Measurements from ENCODE around the gene RBM6. TPM values are rescaled to one million over a fixed set of nuclear protein-coding genes. Genes with fewer than 3 reads are reported as not detected.

The RBM6 gene
- total and polyA plus RNA-seq, 9 of the 15 experiments (the other 6 are each of a cell fraction or from before 2014, with no cell fraction given): 19.9 to 82.2 (median 57.8) TPM

DNA sequence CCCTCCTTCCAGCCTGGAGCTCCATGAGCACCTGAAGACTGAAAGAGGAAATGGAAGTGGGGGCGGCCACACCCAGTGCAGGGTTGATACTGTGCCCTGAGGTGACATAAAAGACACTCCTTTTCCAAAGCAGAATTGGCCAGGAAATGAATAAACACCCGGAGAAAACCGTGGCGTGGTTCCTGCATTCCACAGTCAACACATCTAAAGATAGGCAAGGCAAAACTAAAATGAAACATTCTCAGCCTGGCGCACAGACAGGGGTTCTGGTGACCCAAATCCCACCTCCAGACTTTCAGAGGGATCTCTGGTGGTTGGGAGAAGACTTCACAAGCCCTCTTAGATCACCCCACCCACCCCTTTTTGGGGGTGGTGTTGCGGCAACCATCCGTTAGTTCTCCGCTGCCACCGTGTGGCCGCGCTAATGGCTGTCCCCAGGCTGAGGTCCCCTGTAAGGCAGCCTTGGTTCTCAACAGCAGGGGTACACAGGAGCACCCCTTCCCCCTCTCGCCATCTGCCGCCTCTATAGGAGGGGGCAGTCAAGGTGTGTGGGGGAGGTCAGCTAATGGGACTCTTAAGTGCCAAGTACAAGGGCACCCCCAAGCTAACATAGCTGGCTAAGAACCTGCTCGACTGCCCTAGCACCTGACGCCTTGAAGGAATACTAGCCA is 33.7 kb upstream of the RBM6 start (continued):
- TF ChIP-seq ZNF512 (tag; IDR thresholded peaks at IDR 0.05): no peak
- no peak for TF ChIP-seq ELF4 (CRISPR knock-in tag; IDR thresholded peaks at IDR 0.05)
- TF ChIP-seq PREB (CRISPR knock-in tag; IDR thresholded peaks at IDR 0.05): no peak
- TF ChIP-seq ZNF740 (CRISPR knock-in tag; IDR thresholded peaks at IDR 0.05): no peak
- TF ChIP-seq ZNF740 (tag; IDR thresholded peaks at IDR 0.05): 0 out of 4 replicates have a peak, but pooled peaks of 1 of the 2 experiments have one; percentile 33
- 0 out of 2 replicates have a peak, but pooled peaks have one; percentile 25 for TF ChIP-seq GABPB1 (CRISPR knock-in tag; IDR thresholded peaks at IDR 0.05)
- TF ChIP-seq, protein P1, sequence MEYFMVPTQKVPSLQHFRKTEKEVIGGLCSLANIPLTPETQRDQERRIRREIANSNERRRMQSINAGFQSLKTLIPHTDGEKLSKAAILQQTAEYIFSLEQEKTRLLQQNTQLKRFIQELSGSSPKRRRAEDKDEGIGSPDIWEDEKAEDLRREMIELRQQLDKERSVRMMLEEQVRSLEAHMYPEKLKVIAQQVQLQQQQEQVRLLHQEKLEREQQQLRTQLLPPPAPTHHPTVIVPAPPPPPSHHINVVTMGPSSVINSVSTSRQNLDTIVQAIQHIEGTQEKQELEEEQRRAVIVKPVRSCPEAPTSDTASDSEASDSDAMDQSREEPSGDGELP (CRISPR knock-in tag; IDR thresholded peaks at IDR 0.05; ENCODE audit: borderline replicate concordance): peak; percentile 45; the same call in 1 of the 2 replicates
- TF ChIP-seq, protein P2, sequence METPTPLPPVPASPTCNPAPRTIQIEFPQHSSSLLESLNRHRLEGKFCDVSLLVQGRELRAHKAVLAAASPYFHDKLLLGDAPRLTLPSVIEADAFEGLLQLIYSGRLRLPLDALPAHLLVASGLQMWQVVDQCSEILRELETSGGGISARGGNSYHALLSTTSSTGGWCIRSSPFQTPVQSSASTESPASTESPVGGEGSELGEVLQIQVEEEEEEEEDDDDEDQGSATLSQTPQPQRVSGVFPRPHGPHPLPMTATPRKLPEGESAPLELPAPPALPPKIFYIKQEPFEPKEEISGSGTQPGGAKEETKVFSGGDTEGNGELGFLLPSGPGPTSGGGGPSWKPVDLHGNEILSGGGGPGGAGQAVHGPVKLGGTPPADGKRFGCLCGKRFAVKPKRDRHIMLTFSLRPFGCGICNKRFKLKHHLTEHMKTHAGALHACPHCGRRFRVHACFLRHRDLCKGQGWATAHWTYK (CRISPR knock-in tag; IDR thresholded peaks at IDR 0.05): no peak
- no peak for TF ChIP-seq RBM39 (optimal IDR thresholded peaks at IDR 0.05; ENCODE audit: low read depth, low read length)
- peak; percentile 60; the same call in 1 of the 2 replicates for TF ChIP-seq SMARCC2 (IDR thresholded peaks at IDR 0.05; ENCODE audit: low read depth)
- no peak for TF ChIP-seq TAF1 (IDR thresholded peaks at IDR 0.05; ENCODE audit: control insufficient read depth, extremely low read depth, insufficient read depth, low read length, severe bottlenecking)
- TF ChIP-seq EP400 (IDR thresholded peaks at IDR 0.05): no peak; the same call in 1 of the 2 replicates
- no peak for TF ChIP-seq AFF4 (CRISPR knock-in tag; IDR thresholded peaks at IDR 0.05)
- no peak for TF ChIP-seq EHMT2 (IDR thresholded peaks at IDR 0.05)
- peak; percentile 36; the same call in 1 of the 2 replicates for TF ChIP-seq SMARCA4 (IDR thresholded peaks at IDR 0.05)
- TF ChIP-seq PURB (CRISPR knock-in tag; IDR thresholded peaks at IDR 0.05; ENCODE audit: low read depth): no peak
- no peak for TF ChIP-seq PHF20 (IDR thresholded peaks at IDR 0.05; ENCODE audit: partially characterized antibody)
